ENCODE data around the gene TMEM144.

The TMEM144 gene

GRCh38 chr4:158297866-158298265 is 87.6 kb downstream of the TMEM144 start:
- no peak for DNase-seq (ENCODE audit: low read depth)

DNA sequence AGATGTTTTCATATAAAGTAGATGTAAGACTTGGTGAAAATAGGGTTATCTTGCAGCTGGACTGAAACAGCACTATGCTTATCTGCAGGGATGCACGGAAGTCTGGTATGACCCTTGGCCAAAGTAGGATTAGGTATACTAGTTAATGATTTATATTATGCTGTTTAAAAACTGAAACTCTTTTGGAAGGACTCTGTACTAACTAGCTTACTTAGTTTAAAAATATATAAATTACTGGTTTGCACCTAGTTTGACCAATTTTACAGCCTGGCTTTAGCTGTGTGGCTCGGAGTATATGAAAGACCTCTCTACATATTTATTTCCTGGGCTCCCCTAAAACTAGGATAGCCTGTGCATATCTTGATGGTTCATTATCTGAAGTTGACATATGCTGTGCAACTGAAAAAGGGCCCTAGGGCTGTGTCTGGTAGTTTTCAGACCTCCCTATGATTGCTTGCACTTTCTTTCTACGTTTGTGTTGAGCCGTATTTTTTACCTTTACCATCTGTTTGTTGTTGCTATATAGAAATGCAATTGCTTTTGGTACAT is 89.2 kb downstream of the TMEM144 start:
- DNase-seq (ENCODE audit: low read depth), result no peak

DNA sequence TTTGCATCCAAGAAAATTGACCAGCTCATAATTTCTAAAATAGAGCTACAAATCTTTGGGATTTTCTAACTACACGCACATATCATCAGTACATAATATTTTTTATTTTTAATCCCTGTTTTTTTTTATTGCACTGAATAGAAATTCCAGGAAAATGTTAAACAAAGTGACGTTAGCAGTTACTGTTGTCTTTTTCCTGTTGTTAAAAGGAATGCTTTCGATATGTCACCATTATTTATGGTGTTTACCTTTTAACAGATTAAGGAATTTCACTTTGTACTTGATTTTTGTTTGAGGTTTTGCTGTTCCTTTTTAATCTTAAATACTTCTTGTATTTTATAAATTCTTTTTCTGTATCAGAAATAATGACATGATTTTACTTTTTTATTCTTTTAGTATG is 89.7 kb downstream of the TMEM144 start:
- DNase-seq (ENCODE audit: low read depth), result no peak

GRCh38 chr4:158302076-158302866 is 92.0 kb downstream of the TMEM144 start:
- no peak for DNase-seq (ENCODE audit: low read depth)

- DNase-seq (ENCODE audit: low read depth), result no peak
Observed at GRCh38 chr4:158304694-158305093, 94.4 kb downstream of the TMEM144 start.
